ENCODE measurements around the gene KATNIP.

KATNIP gene

GRCh38 chr16:27585200-27585599 is 35.3 kb downstream of the KATNIP start:
- DNase-seq, result no peak

GRCh38 chr16:27586711-27587110 is 36.8 kb downstream of the KATNIP start:
- no peak for DNase-seq

GRCh38 chr16:27588057-27588456 is 38.1 kb downstream of the KATNIP start:
- no peak for DNase-seq

GRCh38 chr16:27591837-27592236 is 41.9 kb downstream of the KATNIP start:
- no peak for DNase-seq

- no peak for DNase-seq
These were observed 45.5 kb downstream of the KATNIP start for GRCh38 chr16:27595475-27595874.

- no peak for DNase-seq
These were observed 46.0 kb downstream of the KATNIP start for GRCh38 chr16:27595993-27596392.

GRCh38 chr16:27596411-27596810 is 46.5 kb downstream of the KATNIP start:
- no peak for DNase-seq

GRCh38 chr16:27597361-27597760 is 47.4 kb downstream of the KATNIP start:
- DNase-seq, result no peak

GRCh38 chr16:27598220-27598619 is 48.3 kb downstream of the KATNIP start:
- no peak for DNase-seq

GRCh38 chr16:27598931-27599565 is 49.1 kb downstream of the KATNIP start:
- no peak for DNase-seq

- no peak for DNase-seq
These were observed 49.7 kb downstream of the KATNIP start for GRCh38 chr16:27599606-27600005.
